Measurements from ENCODE around the gene PTPRR.
A peak's percentile ranks its signal among the peaks of the same experiment; 100 is the strongest.

PTPRR gene

GRCh38 chr12:70929029-70929428, 8.5 kb upstream of the PTPRR start:
- Histone ChIP-seq H3K4me1 (ENCODE audit: insufficient read depth, low read length) (no peaks in the 10 kb centered on the region), H3K9me3 (ENCODE audit: control insufficient read depth, insufficient read depth, low read length) (no peaks in the 10 kb centered on the region), H3K36me3 (ENCODE audit: insufficient read depth, low read length) (no peaks in the 10 kb centered on the region), H3K9ac (ENCODE audit: low read depth, low read length) (no peak overlapping the region)

- H3K9me3 ChIP-seq (ENCODE audit: control insufficient read depth, insufficient read depth, low read length): no peaks in the 10 kb centered on the region
- H3K36me3 ChIP-seq (ENCODE audit: insufficient read depth, low read length): no peaks in the 10 kb centered on the region
- no peak overlapping the region for H3K9ac ChIP-seq (ENCODE audit: low read depth, low read length)
- H3K4me1 ChIP-seq (ENCODE audit: insufficient read depth, low read length): no peaks in the 10 kb centered on the region
These were observed 7.5 kb upstream of the PTPRR start for GRCh38 chr12:70928071-70928470.

- Histone ChIP-seq H3K9ac (ENCODE audit: low read depth, low read length) (no peak overlapping the region), H3K4me1 (ENCODE audit: insufficient read depth, low read length) (no peaks in the 10 kb centered on the region), H3K36me3 (ENCODE audit: insufficient read depth, low read length) (no peaks in the 10 kb centered on the region), H3K9me3 (ENCODE audit: control insufficient read depth, insufficient read depth, low read length) (no peaks in the 10 kb centered on the region)
These were observed 6.8 kb upstream of the PTPRR start for GRCh38 chr12:70927356-70927755.

- no peaks in the 10 kb centered on the region for H3K4me1 ChIP-seq (ENCODE audit: insufficient read depth, low read length)
- no peak overlapping the region for H3K9ac ChIP-seq (ENCODE audit: low read depth, low read length)
- H3K36me3 ChIP-seq (ENCODE audit: insufficient read depth, low read length): no peaks in the 10 kb centered on the region
- no peaks in the 10 kb centered on the region for H3K9me3 ChIP-seq (ENCODE audit: control insufficient read depth, insufficient read depth, low read length)
These were observed 5.0 kb upstream of the PTPRR start for GRCh38 chr12:70925539-70925938.

- Histone ChIP-seq H3K9ac (ENCODE audit: low read depth, low read length) (no peak overlapping the region; the same call in 1 of the 2 replicates), H3K4me1 (ENCODE audit: insufficient read depth, low read length) (no peaks in the 10 kb centered on the region), H3K36me3 (ENCODE audit: insufficient read depth, low read length) (no peaks in the 10 kb centered on the region), H3K9me3 (ENCODE audit: control insufficient read depth, insufficient read depth, low read length) (no peaks in the 10 kb centered on the region)
These were observed 353 bp upstream of the PTPRR start for GRCh38 chr12:70920891-70921290.

- Histone ChIP-seq H3K9ac (ENCODE audit: low read depth, low read length) (peak overlapping the region; percentile 8; the same call in 1 of the 2 replicates), H3K4me1 (ENCODE audit: insufficient read depth, low read length) (no peaks in the 10 kb centered on the region), H3K9me3 (ENCODE audit: control insufficient read depth, insufficient read depth, low read length) (no peaks in the 10 kb centered on the region), H3K36me3 (ENCODE audit: insufficient read depth, low read length) (no peaks in the 10 kb centered on the region)
These were observed 922 bp downstream of the PTPRR start for GRCh38 chr12:70919597-70920035.

- H3K4me1 ChIP-seq (ENCODE audit: insufficient read depth, low read length): no peaks in the 10 kb centered on the region
- H3K36me3 ChIP-seq (ENCODE audit: insufficient read depth, low read length): no peaks in the 10 kb centered on the region
- no peaks in the 10 kb centered on the region for H3K9me3 ChIP-seq (ENCODE audit: control insufficient read depth, insufficient read depth, low read length)
- no peak overlapping the region for H3K9ac ChIP-seq (ENCODE audit: low read depth, low read length)
These were observed 1.4 kb downstream of the PTPRR start for GRCh38 chr12:70919176-70919575.

- H3K9ac ChIP-seq (ENCODE audit: low read depth, low read length): no peak overlapping the region
- no peaks in the 10 kb centered on the region for H3K9me3 ChIP-seq (ENCODE audit: control insufficient read depth, insufficient read depth, low read length)
- H3K4me1 ChIP-seq (ENCODE audit: insufficient read depth, low read length): no peaks in the 10 kb centered on the region
- H3K36me3 ChIP-seq (ENCODE audit: insufficient read depth, low read length): no peaks in the 10 kb centered on the region
These were observed 2.2 kb downstream of the PTPRR start for GRCh38 chr12:70918321-70918720.

GRCh38 chr12:70910666-70911065, 9.9 kb downstream of the PTPRR start:
- no peaks in the 10 kb centered on the region for H3K36me3 ChIP-seq (ENCODE audit: insufficient read depth, low read length)
- H3K4me1 ChIP-seq (ENCODE audit: insufficient read depth, low read length): peaks cover 5% of the 10 kb centered on the region; the same call in 1 of the 2 replicates
- no peak overlapping the region for H3K9ac ChIP-seq (ENCODE audit: low read depth, low read length)
- no peaks in the 10 kb centered on the region for H3K9me3 ChIP-seq (ENCODE audit: control insufficient read depth, insufficient read depth, low read length)

GRCh38 chr12:70908978-70909377, 11.6 kb downstream of the PTPRR start:
- Histone ChIP-seq H3K9me3 (ENCODE audit: control insufficient read depth, insufficient read depth, low read length) (no peaks in the 10 kb centered on the region), H3K4me1 (ENCODE audit: insufficient read depth, low read length) (peaks cover 5% of the 10 kb centered on the region; the same call in 1 of the 2 replicates), H3K9ac (ENCODE audit: low read depth, low read length) (no peak overlapping the region), H3K36me3 (ENCODE audit: insufficient read depth, low read length) (no peaks in the 10 kb centered on the region)

- H3K9me3 ChIP-seq (ENCODE audit: control insufficient read depth, insufficient read depth, low read length): no peaks in the 10 kb centered on the region
- peaks cover 5% of the 10 kb centered on the region; the same call in 1 of the 2 replicates for H3K4me1 ChIP-seq (ENCODE audit: insufficient read depth, low read length)
- no peak overlapping the region for H3K9ac ChIP-seq (ENCODE audit: low read depth, low read length)
- H3K36me3 ChIP-seq (ENCODE audit: insufficient read depth, low read length): no peaks in the 10 kb centered on the region
These were observed 13.1 kb downstream of the PTPRR start for GRCh38 chr12:70907412-70907811.

GRCh38 chr12:70895956-70896355, 24.6 kb downstream of the PTPRR start:
- no peaks in the 10 kb centered on the region for H3K9me3 ChIP-seq (ENCODE audit: control insufficient read depth, insufficient read depth, low read length)
- no peak overlapping the region for H3K9ac ChIP-seq (ENCODE audit: low read depth, low read length)
- H3K36me3 ChIP-seq (ENCODE audit: insufficient read depth, low read length): no peaks in the 10 kb centered on the region
- no peaks in the 10 kb centered on the region for H3K4me1 ChIP-seq (ENCODE audit: insufficient read depth, low read length)

- H3K9ac ChIP-seq (ENCODE audit: low read depth, low read length): no peak overlapping the region
- no peaks in the 10 kb centered on the region for H3K36me3 ChIP-seq (ENCODE audit: insufficient read depth, low read length)
- H3K4me1 ChIP-seq (ENCODE audit: insufficient read depth, low read length): no peaks in the 10 kb centered on the region
- no peaks in the 10 kb centered on the region for H3K9me3 ChIP-seq (ENCODE audit: control insufficient read depth, insufficient read depth, low read length)
These were observed 27.9 kb downstream of the PTPRR start for GRCh38 chr12:70892593-70892992.

- H3K9ac ChIP-seq (ENCODE audit: low read depth, low read length): no peak overlapping the region
- no peaks in the 10 kb centered on the region for H3K36me3 ChIP-seq (ENCODE audit: insufficient read depth, low read length)
- H3K9me3 ChIP-seq (ENCODE audit: control insufficient read depth, insufficient read depth, low read length): no peaks in the 10 kb centered on the region
- H3K4me1 ChIP-seq (ENCODE audit: insufficient read depth, low read length): no peaks in the 10 kb centered on the region
These were observed 29.4 kb downstream of the PTPRR start for GRCh38 chr12:70890895-70891832.

- no peak overlapping the region for H3K9ac ChIP-seq (ENCODE audit: low read depth, low read length)
- H3K9me3 ChIP-seq (ENCODE audit: control insufficient read depth, insufficient read depth, low read length): no peaks in the 10 kb centered on the region
- no peaks in the 10 kb centered on the region for H3K4me1 ChIP-seq (ENCODE audit: insufficient read depth, low read length)
- H3K36me3 ChIP-seq (ENCODE audit: insufficient read depth, low read length): no peaks in the 10 kb centered on the region
These were observed 34.6 kb downstream of the PTPRR start for GRCh38 chr12:70885956-70886355.
